Measurements from ENCODE around the gene HSPA4.

DNA sequence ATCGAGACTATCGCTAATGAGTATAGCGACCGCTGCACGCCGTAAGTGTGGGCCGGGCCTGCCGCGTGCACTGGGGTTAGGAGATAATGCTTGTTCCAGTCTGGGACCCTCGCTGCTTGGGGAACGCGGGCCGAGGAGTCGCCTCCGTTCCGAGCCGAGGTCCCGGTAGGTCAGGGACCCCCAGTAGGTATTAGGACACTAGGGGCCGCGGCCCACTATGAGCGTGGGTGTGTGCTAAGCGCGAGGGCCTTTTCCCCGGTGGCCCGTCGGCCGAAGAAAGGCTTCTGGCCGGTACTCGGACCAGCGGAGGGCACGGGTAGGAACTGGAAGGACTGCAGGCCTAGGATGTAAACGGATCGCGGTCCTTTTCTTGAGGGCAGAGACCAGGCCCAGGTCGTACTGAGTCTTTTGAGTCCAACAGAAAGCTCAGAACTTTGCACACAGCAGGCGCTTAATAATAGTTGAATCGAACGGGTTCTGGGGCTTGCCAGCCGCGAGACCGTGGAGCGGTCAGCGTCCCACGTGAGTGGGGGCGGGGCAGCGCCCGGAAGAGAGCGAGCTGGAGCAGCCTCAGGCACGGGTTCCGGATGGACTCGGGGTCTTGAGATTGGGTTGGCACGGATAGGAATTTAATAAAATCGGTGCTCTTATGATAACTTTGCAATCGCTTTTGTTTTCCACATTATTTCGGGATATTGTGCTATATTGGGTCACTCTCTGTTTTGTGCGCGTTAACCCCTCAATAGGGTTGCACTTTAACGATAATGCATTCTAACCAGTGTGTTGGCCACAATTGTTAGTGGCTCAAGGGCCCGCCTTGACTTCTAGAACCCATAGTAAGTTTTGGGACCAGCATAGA, 733 bp downstream of the HSPA4 start:
- TF ChIP-seq POLR2A (IDR thresholded peaks at IDR 0.05) = no peak
- TF ChIP-seq, protein P1, sequence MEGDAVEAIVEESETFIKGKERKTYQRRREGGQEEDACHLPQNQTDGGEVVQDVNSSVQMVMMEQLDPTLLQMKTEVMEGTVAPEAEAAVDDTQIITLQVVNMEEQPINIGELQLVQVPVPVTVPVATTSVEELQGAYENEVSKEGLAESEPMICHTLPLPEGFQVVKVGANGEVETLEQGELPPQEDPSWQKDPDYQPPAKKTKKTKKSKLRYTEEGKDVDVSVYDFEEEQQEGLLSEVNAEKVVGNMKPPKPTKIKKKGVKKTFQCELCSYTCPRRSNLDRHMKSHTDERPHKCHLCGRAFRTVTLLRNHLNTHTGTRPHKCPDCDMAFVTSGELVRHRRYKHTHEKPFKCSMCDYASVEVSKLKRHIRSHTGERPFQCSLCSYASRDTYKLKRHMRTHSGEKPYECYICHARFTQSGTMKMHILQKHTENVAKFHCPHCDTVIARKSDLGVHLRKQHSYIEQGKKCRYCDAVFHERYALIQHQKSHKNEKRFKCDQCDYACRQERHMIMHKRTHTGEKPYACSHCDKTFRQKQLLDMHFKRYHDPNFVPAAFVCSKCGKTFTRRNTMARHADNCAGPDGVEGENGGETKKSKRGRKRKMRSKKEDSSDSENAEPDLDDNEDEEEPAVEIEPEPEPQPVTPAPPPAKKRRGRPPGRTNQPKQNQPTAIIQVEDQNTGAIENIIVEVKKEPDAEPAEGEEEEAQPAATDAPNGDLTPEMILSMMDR (IDR thresholded peaks at IDR 0.05) = no peak
- no peak for TF ChIP-seq EP300 (IDR thresholded peaks at IDR 0.05)
